Lung microvascular endothelial cell (primary cell): ENCODE data around the gene PKIG. TPM values are rescaled to one million over a fixed set of nuclear protein-coding genes. Genes with fewer than 3 reads are reported as not detected.
A peak's percentile ranks its signal among the peaks of the same experiment; 100 is the strongest.
"Not testable (repeated sequence)": the region's sequence is repeated elsewhere in the genome, so short reads cannot be mapped to it uniquely, and the experiment has no call there.

ENCODE experiments used
- DNase-seq, 2 donors: peaks; one replicate each; pipeline versions ENCODE4 v3.0.0 to v3.0.0-alpha.2; 2010; ENCODE audit warnings: low read depth in 2 of 2
- total RNA-seq: library from RNA; depleted of rRNA; stranded (reverse); fragments of >200 nt; gene quantifications from 2 replicates; pipeline ENCODE4 v1.2.1, GENCODE V29; 2014

PKIG gene
- total RNA-seq, 1 donor from 2014 or later: 215 TPM

DNA sequence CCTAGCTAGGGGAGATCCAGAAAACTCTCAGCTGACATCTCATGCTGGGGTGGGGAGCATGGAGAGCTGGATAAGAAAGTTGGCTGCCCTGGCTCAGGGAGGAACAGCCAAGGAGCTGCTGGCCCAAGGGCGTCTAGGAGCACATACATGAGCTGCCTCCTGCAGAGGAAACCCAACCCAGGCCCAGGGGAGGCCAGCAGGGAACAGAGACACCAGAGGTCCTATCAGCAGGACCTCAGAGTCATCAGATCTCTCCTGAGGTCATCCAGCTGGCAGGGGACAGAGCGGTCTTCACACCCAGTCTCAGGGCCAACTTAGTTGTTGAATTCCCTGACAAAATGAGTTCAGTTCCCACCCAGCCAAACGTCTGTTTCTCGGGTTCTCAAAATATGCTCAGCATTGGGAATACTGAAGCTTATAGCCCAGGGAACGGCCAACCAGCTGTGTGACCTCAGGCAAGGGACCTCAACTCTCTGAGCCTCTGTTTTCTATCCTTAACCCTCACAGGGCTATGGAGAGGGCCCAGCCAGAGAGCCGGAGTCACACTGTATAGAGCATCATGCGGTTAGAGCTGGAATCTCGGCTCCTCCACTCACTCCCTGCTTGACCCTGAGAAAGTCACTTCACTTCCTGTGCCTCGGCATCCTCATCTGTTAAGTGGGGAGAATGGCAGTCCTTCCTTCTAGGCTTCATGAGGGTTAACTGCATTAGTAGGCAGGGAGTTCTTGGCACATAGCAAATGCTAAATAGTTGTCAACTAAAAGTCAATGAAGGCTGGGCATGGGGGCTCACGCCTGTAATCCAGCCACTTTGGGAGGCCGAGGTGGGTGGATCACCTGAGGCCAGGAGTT lies 55.4 kb downstream of the PKIG start:
- DNase-seq: no peak

DNA sequence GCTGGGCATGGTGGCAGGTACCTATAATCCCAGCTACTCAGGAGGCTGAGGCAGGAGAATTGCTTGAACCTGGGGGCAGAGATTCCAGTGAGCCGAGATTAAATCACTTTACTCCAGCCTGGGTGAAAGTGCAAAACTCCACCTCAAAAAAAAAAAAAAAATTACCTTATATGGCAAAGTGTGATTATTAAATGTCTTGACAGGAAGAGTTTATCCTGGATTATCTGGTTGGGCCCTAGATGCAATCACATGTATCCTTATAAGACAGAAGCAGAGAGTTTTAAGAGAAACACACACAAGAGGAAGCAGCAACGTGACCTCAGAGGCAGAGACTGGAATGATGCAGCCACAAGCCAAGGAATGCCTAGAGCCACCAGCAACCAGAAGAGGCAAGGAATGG lies 58.1 kb downstream of the PKIG start:
- DNase-seq: no peak

DNA sequence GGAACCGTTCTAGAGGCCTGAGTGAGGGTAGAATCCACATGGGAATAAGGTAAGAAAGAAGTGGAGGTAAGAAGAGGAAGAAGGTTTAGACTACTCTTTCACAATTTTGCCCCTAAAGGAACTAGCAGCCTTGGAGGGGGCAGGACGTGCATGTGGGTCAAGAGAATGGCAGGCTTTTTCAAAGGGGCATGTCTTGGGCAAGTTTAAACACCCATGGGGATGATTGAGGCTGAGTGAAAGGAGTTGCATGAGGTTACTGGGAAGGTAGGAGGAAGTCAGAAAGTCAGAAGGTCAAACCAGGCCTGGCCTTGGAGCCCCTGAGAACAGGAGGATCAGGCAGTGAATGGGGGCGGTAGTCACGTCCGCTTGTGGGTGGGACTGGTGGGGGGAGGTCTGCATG lies 58.9 kb downstream of the PKIG start:
- DNase-seq: no peak

DNA sequence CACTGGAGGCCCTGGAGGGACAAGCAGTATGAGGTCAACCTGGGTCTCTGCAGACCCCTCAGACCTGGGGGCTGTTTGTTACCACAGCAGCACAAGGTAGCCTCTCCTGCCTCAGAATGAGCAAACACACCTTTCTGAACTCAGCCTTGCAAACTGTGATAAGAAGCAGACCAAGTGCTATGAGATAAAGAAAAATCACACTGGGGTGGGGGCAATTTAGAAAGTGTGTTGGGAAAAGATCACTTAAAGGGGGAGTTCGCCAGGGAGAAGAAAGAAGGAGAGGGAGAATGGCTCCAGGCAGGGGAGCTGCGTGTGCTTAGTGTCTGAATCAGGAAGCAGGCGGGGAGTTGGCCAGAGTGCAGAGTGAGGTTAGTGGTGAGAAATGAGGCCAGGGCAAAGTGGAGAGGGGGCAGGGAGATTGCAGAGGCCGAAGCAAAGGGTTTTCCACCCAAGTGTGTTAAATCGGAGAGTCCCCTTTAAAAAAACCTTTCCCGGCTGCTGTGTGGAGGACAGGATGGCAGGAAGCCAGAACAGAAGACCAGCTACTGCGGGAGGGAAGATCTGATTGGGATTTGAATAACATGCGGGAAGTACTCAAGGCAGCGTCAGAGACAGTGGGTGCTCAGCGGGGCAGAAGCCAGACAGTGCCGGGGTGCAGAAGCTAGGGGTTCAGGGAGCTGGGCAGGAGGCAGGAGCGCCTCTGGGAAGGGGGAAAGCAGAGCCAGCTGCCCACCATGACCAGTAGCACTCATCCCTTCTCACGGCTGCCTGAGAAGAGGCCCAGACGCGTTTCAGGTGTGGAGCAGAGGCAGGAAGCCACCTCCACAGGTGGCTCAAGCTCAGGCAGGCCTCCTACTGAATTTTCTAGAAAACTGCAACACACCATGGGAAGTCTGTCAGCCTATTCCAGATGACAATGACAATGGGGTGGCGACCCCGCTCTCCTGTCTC lies 60.1 kb downstream of the PKIG start:
- DNase-seq: peak; percentile 92 to 97

DNA sequence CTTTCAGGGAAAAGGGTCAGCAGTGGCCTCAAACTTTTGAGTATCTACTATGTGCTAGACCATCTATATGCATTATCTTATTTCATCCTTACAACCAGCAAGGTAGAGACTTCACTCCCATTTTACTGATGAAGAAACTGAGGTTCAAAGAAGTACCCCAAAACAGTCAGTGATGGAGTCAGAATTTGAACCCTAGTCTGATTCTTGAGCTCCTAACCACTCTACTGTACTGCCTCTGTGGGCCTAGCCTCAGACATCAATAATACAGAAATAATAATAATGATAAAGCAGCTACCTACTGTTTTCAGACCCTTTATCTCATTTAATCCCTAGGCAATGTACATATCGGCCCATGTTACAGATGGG lies 60.8 kb downstream of the PKIG start:
- DNase-seq: no peak

DNA sequence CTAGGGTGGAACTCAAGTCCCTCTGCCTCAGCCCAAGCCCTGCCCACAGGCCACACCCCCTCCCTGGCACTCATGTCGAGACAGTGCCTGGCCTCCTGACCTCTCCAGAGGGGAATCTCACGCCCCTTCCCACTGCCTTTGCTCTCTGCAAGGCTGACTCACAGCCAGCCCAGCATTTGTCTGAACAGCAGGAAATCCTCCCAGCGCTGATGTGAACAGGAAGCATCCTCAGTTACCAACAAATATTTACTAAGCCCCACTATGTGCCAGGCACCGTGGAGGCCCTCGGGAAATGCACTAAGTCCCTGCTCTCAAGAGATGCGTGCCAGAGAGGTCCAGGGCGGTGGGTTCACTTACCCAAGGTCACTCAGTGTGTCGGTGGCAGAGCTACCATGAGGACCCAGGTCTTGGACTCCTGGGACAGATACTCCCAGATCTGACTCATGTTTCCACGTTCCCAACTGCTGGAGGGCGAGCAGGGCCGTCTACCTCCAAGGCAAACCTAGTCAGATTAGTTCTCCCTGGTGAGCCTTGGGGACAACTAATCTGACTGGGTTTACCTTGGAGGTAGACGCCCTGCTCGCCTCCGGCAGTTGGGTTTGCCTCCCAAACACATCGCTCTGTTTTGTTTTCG lies 61.3 kb downstream of the PKIG start:
- peak; percentile 99 to 100 for DNase-seq

DNA sequence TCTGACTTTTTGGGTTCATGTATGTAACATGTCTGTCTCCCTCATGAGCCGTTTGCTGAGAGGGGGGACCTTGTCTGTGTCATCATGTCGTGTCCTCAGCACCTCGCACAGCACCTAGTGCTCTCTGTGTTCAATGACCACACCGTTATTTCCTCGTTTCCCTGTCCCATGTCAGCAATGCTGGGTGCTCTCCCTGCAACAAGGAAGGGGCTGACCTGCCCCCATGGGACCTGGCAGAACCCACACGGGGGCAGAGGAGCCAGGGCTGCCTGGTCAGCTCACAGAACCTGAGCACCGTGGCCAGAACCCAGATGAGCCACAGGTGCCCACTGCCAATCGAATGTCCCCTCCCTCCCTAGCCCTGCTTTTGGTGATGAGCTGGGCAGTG lies 61.8 kb downstream of the PKIG start:
- no peak for DNase-seq

DNA sequence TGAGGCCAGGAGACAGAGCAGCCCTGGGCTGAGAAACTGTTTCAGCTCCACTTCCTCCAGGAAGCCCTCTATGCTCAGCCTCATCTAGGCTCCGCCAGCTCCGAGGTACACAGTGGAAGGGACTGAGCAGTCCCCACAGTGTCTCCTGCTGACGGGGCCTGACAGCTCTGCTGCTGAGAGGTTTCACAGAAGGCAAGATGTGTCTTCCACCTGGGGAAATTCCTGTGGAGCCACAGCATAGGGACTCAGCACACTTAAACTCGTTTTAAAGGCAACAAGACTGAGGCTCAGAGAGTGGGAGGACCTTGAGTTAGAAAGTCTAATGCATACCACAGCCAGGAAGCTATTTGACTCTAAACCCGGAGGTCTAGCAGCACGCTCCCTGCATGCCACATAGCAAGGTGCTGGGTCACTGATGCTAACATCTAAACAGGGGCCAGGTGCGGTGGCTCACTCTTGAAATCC lies 62.3 kb downstream of the PKIG start:
- peak; percentile 24 to 40 for DNase-seq

DNA sequence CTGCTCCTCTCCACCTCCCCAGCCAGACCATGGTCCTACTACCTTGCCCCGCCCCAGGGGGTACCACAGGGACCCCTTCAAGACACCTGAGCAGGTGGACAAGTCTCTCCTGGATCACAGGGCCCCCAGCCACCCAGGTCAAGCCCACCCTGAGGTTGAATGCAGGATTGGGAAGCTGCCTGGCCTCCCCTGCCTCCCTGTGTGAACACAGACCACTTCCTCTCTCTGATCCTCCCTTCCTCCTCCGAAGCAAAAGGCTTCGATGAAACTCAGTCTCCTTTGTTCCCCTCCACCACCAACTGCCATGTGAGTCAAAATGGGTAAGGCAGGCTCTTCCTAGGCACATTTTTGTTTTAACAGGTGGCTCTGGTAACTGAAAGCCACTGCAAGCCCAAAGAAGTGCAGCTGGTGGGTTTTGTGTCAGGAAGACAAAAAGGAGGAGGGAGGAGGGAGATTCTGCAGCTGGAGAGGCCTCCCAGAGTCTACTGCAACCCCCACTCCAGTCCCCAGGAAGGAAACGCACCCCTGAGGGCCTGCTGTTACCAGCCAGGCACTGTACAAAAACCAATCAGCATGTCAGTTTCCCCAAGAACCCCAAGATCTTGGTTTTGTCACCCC lies 63.8 kb downstream of the PKIG start:
- DNase-seq: peak in 1 of 2 donors; percentile 71

DNA sequence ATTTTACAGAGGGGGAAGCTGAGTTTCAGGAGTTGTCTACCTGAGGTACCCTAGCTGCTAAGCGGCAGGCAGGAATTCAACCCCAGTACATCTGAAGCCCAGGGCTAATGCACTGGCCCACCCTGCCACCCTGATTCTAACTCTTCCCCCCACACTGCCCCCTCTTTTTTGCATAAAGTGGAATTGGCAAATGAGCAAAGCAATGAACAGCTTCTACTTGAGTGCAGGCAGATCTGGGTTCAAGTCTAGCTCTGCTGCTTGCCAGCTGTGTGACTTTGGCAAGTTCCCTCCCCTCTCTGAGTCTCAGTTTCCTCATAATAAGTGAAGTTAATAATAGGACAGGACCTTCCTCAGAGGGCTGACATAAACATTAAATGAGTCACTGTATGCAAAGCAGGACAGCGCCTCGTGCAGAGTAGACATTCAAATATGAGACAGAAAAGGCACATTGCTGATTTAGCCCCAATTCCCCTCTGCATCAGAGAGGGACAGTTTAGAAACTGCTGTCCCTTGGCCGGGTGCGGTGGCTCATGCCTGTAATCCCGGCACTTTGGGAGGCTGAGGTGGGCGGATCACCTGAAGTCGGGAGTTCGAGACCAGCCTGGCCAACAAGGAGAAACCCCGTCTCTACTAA lies 64.4 kb downstream of the PKIG start:
- peak; percentile 52 to 84 for DNase-seq

DNA sequence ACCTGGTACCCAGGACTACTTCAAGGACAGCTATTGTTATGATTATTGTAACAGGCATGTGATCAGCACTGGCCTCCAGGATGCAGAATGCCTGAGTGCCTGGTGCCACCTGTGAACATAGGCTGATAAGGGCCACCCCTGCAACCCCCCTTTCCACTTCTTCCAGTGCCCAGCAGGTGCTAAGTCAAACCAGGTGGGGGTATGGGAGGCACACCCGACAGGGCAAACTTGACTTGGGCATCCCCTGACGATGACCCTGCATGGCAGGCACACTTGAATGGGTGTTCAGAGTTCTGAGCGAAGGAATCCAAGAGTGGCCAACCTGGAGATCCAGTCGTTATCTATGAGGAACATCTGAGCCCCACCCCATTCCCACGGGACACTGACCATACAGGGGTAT lies 65.7 kb downstream of the PKIG start:
- DNase-seq: no peak

DNA sequence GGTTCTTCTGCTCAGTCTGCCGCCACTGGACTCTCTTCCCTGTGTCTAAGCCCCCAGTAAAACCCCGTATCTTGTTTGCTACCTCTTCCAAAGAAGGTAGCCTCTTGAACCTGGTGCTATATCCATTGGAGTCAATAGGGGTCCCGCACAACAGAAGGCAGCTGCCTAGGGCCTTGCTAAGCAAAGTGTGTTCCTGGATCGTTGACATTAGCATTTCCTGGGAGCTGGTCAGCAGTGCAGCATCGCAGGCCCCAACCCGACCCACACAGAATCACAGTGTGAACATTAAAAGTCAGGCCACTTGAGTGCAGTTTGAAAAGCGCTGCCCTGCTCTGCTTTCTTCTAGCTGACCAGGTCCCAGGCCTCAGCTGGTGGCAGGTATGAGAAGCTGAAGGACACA lies 66.2 kb downstream of the PKIG start:
- DNase-seq: no peak

DNA sequence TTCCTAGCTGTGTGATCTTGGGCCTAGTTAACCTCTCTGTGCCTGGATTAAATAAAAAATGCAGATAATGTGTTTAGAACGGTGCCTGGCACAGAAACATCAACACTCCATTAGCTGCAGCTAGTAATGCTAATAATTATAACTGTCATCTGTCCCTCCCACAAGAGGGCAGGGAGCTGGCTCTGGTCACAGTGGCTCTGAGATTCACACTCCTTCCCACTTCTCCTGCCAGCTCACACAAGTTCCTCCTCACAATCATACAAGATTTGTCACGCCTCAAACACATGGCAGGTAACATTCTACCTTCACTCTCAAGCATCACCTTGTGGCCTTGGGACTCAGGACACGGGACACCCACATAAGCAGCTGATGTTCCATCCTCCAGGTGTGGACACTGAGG lies 66.7 kb downstream of the PKIG start:
- no peak for DNase-seq

DNA sequence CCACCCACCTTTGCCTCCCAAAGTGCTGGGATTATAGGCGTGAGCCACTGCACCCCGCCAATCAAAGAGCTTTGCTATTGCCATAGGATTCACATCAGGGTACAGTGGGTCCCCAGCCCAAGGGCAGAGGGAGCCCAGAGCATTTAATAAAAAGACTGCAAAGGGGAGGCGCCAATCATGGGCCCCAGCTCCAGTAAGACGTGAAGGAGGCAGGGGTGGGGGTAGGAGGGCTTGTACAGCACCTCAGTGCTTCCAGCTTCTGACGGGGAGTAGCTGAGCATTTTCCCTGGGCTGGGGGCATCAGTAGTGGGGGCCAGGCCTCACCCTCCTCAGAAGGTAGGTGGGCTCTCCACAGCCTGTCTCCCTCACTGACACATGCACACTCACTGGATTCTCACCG lies 67.6 kb downstream of the PKIG start:
- no peak for DNase-seq

DNA sequence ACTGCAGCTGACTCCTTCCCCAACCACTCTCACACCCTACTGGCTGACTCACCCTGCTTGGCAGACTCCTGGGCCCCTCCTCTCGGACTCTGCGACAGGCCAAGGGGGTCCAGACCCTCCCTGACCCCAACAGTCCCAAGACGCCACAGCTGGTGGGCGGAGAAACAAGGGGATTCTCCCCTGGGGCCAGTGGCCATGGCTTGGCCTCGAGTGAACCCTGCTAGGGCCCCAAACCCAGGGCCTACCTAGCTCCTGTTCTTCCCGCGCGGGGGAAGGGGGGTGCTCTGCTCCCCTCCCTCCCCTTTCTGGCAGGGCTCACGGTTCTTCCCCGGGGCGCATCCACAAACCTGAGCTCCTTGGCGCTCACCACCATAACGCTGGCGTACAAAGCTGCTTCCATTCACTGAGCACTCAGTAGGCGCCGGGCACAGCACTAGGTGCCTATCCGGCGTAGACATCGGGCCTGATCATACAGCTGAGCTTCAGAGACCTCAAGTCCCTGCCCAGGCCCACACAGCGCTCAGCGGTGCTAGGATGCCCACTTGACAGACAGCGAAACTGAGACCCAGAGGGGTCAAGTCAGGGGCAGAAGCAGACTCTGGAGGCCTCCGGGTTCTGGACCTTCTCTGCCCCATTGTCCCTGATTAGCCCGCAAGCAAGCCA lies 68.5 kb downstream of the PKIG start:
- peak; percentile 16 to 28 for DNase-seq

DNA sequence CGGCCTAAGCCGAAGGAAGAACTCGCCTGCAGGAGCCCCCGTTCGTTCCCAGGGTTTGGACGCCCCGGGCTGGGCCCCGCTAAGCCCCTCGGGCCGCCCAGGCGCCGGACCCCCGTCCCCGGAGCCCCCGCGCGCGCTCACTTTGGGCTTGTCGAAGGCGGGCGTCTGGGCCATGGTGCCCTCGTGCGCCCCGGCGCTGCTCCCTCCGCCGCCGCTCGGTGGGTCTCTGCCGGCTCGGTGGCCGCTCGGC lies 69.0 kb downstream of the PKIG start:
- DNase-seq: no peak

DNA sequence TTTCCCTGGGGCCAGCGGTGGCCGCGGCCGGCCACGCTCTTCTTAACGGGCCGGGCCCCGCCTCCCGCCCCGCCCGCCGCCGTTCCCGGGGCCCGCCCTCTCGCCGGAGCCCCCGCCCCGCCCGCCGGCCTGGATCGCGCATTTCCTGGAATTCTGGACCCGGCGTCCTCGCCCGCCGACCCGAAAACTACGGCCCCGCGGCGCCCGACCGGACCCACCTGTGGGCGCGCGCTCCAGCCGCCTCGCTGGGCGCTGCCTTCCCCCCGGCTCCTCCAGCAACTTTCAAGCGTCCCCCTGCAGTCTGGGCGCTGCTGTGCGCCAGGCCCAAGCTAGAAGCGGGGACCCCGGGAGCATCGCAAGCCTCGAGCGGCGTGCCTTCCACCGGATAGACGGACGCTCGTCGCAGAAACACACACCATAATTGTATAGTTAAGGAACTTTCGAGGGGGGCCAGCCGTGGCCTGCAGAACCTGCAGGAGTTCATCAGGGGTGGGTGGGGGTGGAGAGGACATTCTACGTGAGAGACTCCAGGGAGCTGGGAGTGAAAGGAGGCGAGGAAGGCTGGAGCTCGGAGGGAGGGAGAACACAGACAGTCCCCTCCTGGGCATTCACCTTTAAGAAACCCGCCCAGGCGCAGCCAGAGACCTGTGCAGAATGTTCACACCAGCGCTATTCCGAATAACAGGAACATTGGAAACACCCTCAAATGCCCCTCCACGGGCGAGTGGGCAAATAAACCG lies 69.5 kb downstream of the PKIG start, which contains the start of gene ADA:
Gene ADA (minus strand): TSS at position 16 of the 740 bp plus-strand sequence. CDS start 92 bp downstream, outside the sequence.
- peak; percentile 67 to 72 for DNase-seq

DNA sequence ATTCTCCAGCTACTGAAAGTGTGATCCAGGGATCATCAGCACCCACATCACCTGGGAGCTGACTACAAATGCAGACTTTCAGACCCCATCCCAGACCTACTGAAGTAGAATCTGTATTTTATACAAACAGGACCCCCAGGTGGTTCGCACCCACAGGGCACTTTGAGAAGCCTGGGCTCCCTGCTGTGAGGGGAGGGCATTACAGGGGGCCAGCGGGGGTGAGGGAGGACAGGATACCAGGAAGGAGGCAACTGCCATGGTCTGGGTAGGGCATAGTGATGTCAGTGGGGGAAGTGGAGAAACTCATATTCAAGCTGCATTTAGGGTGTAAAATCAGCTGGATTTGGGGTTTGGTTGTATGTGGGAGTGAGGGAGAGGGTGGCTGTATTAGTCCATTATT lies 71.2 kb downstream of the PKIG start:
- DNase-seq: no peak

DNA sequence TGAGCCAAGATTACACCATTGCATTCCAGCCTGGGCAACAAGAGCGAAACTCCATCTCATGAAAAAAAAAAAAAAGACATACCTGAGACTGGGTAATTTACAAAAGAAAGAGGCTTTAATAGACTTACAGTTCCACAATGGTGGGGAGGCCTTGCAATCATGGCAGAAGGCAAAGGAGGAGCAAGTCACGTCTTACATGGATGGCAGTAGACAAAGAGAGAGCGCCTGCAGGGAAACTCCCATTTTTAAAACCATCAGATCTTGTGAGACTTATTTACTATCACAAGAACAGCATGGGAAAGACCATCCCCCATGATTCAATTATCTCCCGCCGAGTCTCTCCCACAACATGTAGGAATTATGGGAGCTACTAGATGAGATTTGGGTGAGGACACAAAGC lies 71.8 kb downstream of the PKIG start:
- DNase-seq: not testable (repeated sequence)

DNA sequence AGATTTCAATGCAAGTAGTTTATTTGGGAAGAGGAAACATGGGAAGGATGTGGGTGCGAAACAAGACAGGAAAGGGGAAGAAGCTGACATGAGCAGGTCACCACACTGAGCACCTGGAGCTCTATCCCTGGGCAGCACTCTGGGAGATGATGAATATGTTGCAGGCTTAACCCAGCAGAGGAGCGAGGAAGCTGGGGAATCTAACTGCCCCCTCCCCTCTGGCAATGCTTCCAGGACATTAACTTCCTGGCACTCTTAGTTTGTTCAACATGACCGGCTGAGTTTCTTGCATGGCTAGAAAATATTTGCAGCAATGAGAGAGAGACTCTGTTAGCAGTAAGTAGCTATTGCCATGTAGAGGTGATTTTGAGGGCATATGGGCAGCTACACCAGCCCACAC lies 74.1 kb downstream of the PKIG start:
- no peak for DNase-seq
